Sigmoid colon (tissue), 4 donors: Measurements from ENCODE around the gene SDK1.

ENCODE experiments used
- EP300 ChIP-seq, 4 donors: sonication (generic); formaldehyde crosslinking; IDR thresholded peaks; one replicate each; pipeline ENCODE4 v1.6.1; 2017; ENCODE audit warnings: antibody characterized with exemption in 4 of 4
- POLR2A ChIP-seq, 2 donors: fragments of 450-650 bp; IDR thresholded peaks; one replicate each; pipeline ENCODE4 v1.6.1; 2016; ENCODE audit warnings: antibody characterized with exemption in 2 of 2, mild to moderate bottlenecking in 2 of 2, moderate library complexity in 2 of 2
- POLR2AphosphoS5 ChIP-seq, 4 donors: sonication (generic); formaldehyde crosslinking; IDR thresholded peaks; one replicate each; pipeline ENCODE4 v1.6.1; 2017; ENCODE audit warnings: antibody characterized with exemption in 4 of 4

DNA sequence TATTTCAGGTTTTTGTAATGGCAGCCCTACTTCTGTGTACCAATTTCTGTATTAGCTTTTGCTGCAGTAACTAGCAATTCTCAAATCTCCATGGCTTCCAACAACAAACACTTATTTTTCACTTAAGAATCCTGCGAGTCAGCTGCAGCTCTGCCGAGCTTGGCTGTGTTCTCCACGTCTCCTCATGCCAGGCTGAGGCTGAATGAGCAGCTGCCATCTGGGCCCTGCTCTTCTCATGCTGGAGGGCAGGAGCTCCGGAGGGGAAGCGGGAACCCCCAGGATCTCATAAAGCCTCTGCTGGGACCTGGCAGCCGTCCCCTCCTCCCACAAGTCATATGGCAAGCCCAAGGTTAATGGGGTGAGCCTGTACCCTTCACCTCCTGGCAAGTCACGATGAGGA is 591.1 kb downstream of the SDK1 start:
- no peak for TF ChIP-seq POLR2A (IDR thresholded peaks at IDR 0.05)
- TF ChIP-seq POLR2AphosphoS5 (IDR thresholded peaks at IDR 0.05), result no peak
- TF ChIP-seq EP300 (IDR thresholded peaks at IDR 0.05), result no peak
